H1 (cell line): ENCODE measurements around the gene EIF2S1. TPM values are rescaled to one million over a fixed set of nuclear protein-coding genes. Genes with fewer than 3 reads are reported as not detected.

Source experiments
- CTCF ChIA-PET: fragments of 300-600 bp; sonication (Branson Sonifier 250); formaldehyde crosslinking; loops from one replicate; lab custom pipeline; 2021; ENCODE audit not compliant: partially characterized antibody; lab: Charles Lee
- POLR2A ChIA-PET: fragments of 300-600 bp; sonication (Branson Sonifier 250); formaldehyde crosslinking; loops from one replicate; lab custom pipeline; 2021; ENCODE audit warnings: inconsistent platforms; ENCODE audit not compliant: partially characterized antibody; lab: Charles Lee
- DNase-seq, 2 experiments: peaks; one replicate each; pipeline versions ENCODE4 v3.0.0 to v3.0.0-alpha.2; 2010 to 2022; ENCODE audit warnings: low spot score in 2 of 2, low read depth in 1 of 2, mixed read lengths in 1 of 2
- FAIRE-seq: peaks from 2 replicates; lab custom pipeline; 2011; peaks lifted over from hg19 to GRCh38; lab: Jason Lieb, UNC
- H2AFZ ChIP-seq: 2 replicates; pipeline ENCODE4 v1.8.1; 2012; ENCODE audit warnings: low read length, inconsistent platforms
- H2AK5ac ChIP-seq: 2 replicates; pipeline ENCODE4 v1.6.1; 2013; ENCODE audit warnings: low read depth, low read length
- H2BK120ac ChIP-seq: replicated peaks from 2 replicates; pipeline ENCODE3; 2013; ENCODE audit warnings: low read depth, low read length, inconsistent platforms
- H2BK12ac ChIP-seq: 2 replicates; pipeline ENCODE4 v1.6.1; 2013; ENCODE audit warnings: low read depth, low read length
- H2BK15ac ChIP-seq: 2 replicates; pipeline ENCODE4 v1.6.1; 2013; ENCODE audit warnings: low read length
- H2BK20ac ChIP-seq: 2 replicates; pipeline ENCODE4 v1.6.1; 2013; ENCODE audit warnings: low read length
- H2BK5ac ChIP-seq: 2 replicates; pipeline ENCODE4 v1.6.1; 2013; ENCODE audit warnings: low read depth, low read length
- H3K14ac ChIP-seq: 2 replicates; pipeline ENCODE4 v1.6.1; 2013; ENCODE audit warnings: inconsistent platforms; ENCODE audit not compliant: insufficient read length
- H3K18ac ChIP-seq: 2 replicates; pipeline ENCODE4 v1.6.1; 2013; ENCODE audit warnings: low read length; ENCODE audit errors: extremely low read depth
- H3K23ac ChIP-seq: 2 replicates; pipeline ENCODE4 v1.6.1; 2013; ENCODE audit warnings: inconsistent platforms; ENCODE audit not compliant: insufficient read length
- H3K23me2 ChIP-seq: 2 replicates; pipeline ENCODE4 v1.6.1; 2013; ENCODE audit warnings: low read depth, low read length
- H3K27ac ChIP-seq: 2 replicates; pipeline ENCODE4 v1.6.1; 2011; ENCODE audit warnings: low read depth, low read length, inconsistent platforms
- H3K27me3 ChIP-seq, 4 experiments: replicated peaks in 1 of 4; 1 replicate in 1 of 4; 2 replicates in 3 of 4; pipeline versions ENCODE4 v1.6.1 to v1.8.1; 2011 to 2013; ENCODE audit warnings: low read length in 3 of 4, mild to moderate bottlenecking in 3 of 4, inconsistent platforms in 2 of 4, mixed read lengths in 2 of 4, moderate library complexity in 1 of 4; ENCODE audit not compliant: control insufficient read depth in 3 of 4, insufficient read depth in 3 of 4; ENCODE audit errors: extremely low read depth in 1 of 4
- H3K36me3 ChIP-seq, 4 experiments: 2 replicates each; pipeline versions ENCODE4 v1.6.1 to v1.8.1; 2011 to 2013; ENCODE audit warnings: mild to moderate bottlenecking in 4 of 4, low read length in 3 of 4, moderate library complexity in 2 of 4, control low read depth in 1 of 4, inconsistent platforms in 1 of 4; ENCODE audit not compliant: insufficient read depth in 4 of 4, control insufficient read depth in 2 of 4
- H3K4ac ChIP-seq: replicated peaks from 2 replicates; pipeline ENCODE3; 2013; ENCODE audit warnings: low read length, low read depth, mixed read lengths, inconsistent platforms; ENCODE audit not compliant: insufficient read length
- H3K4me1 ChIP-seq, 4 experiments: replicated peaks in 1 of 4; 1 replicate in 1 of 4; 2 replicates in 3 of 4; pipeline versions ENCODE4 v1.6.1 to v1.8.1; 2011 to 2013; ENCODE audit warnings: low read length in 3 of 4, inconsistent platforms in 2 of 4, mixed read lengths in 1 of 4; ENCODE audit not compliant: insufficient read depth in 4 of 4, control insufficient read depth in 3 of 4
- H3K4me2 ChIP-seq, 2 experiments: 2 replicates each; pipeline versions ENCODE4 v1.6.1 to v1.8.1; 2011 to 2013; ENCODE audit warnings: low read depth in 2 of 2, low read length in 2 of 2, control low read depth in 1 of 2, inconsistent platforms in 1 of 2, mild to moderate bottlenecking in 1 of 2; ENCODE audit not compliant: insufficient read depth in 1 of 2
- H3K4me3 ChIP-seq, 4 experiments: fragments of 200-600, 300-600 bp in 1 of 4; sonication (generic), shearing (Covaris generic), sonication (Bioruptor Twin) in 1 of 4; 2 replicates each; pipeline versions ENCODE4 v1.5.1 to v1.8.1; 2011 to 2016; ENCODE audit warnings: low read length in 4 of 4, low read depth in 3 of 4, control low read depth in 2 of 4, inconsistent platforms in 2 of 4, mild to moderate bottlenecking in 2 of 4, mixed read lengths in 1 of 4, moderate library complexity in 1 of 4; ENCODE audit not compliant: insufficient read depth in 2 of 4; ENCODE audit errors: extremely low read depth in 1 of 4
- H3K56ac ChIP-seq: replicated peaks from 2 replicates; pipeline ENCODE3; 2013; ENCODE audit warnings: low read depth, mild to moderate bottlenecking, mixed read lengths, low read length, inconsistent platforms; ENCODE audit not compliant: insufficient read length
- H3K79me1 ChIP-seq: 2 replicates; pipeline ENCODE4 v1.6.1; 2013; ENCODE audit warnings: low read depth, low read length, control low read depth
- H3K79me2 ChIP-seq, 2 experiments: 2 replicates each; pipeline versions ENCODE4 v1.6.1 to v1.8.1; 2012 to 2013; ENCODE audit warnings: low read length in 2 of 2, mild to moderate bottlenecking in 2 of 2, inconsistent platforms in 1 of 2; ENCODE audit not compliant: insufficient read depth in 2 of 2, control insufficient read depth in 1 of 2
- H3K9ac ChIP-seq, 4 experiments: replicated peaks in 1 of 4; 1 replicate in 1 of 4; 2 replicates in 3 of 4; pipeline versions ENCODE4 v1.6.1 to v1.8.1; 2011 to 2013; ENCODE audit warnings: low read depth in 3 of 4, low read length in 3 of 4, control low read depth in 2 of 4, mild to moderate bottlenecking in 2 of 4, moderate library complexity in 2 of 4, inconsistent platforms in 1 of 4; ENCODE audit errors: extremely low read depth in 1 of 4
- H3K9me3 ChIP-seq, 2 experiments: 2 replicates each; pipeline versions ENCODE4 v1.6.1 to v1.8.1; 2012 to 2013; ENCODE audit warnings: mild to moderate bottlenecking in 2 of 2, moderate library complexity in 2 of 2, control low read depth in 1 of 2, inconsistent platforms in 1 of 2, low read depth in 1 of 2, low read length in 1 of 2, mixed read lengths in 1 of 2; ENCODE audit not compliant: insufficient read depth in 2 of 2
- H4K20me1 ChIP-seq, 2 experiments: replicated peaks in 1 of 2; 2 replicates each; pipeline versions ENCODE3 to v1.8.1; 2011 to 2013; ENCODE audit warnings: inconsistent platforms in 2 of 2, low read length in 2 of 2, mild to moderate bottlenecking in 1 of 2; ENCODE audit not compliant: insufficient read depth in 2 of 2, control insufficient read depth in 1 of 2
- H4K5ac ChIP-seq: 2 replicates; pipeline ENCODE4 v1.6.1; 2013; ENCODE audit warnings: low read length, low read depth, mixed read lengths, inconsistent platforms; ENCODE audit not compliant: insufficient read length
- H4K8ac ChIP-seq: 2 replicates; pipeline ENCODE4 v1.8.0; 2013; ENCODE audit warnings: mild to moderate bottlenecking, moderate library complexity, low read length, inconsistent platforms; ENCODE audit not compliant: insufficient read depth; ENCODE audit errors: extremely low read depth
- H4K91ac ChIP-seq: replicated peaks from 2 replicates; pipeline ENCODE3; 2013; ENCODE audit warnings: low read length, mixed read lengths, inconsistent platforms; ENCODE audit not compliant: insufficient read length
- ASH2L ChIP-seq: fragments of 200-600, 300-600 bp; sonication (generic); IDR thresholded peaks from one replicate; pipeline ENCODE4 v1.7.1; 2017; ENCODE audit warnings: low read length
- BACH1 ChIP-seq: IDR thresholded peaks from 2 replicates; pipeline ENCODE4 v1.6.1; 2012; ENCODE audit warnings: low read length, improper control_type of control experiment
- E2F6 ChIP-seq: IDR thresholded peaks from 2 replicates; pipeline ENCODE4 v1.6.1; 2012; ENCODE audit warnings: inconsistent platforms
- EZH2 ChIP-seq: fragments of 200-600 bp; sonication (generic); IDR thresholded peaks from 2 replicates; pipeline ENCODE4 v1.7.1; 2012; ENCODE audit warnings: low read depth, mild to moderate bottlenecking, moderate library complexity, low read length, inconsistent platforms; ENCODE audit not compliant: severe bottlenecking
- HDAC2 ChIP-seq, 2 experiments: fragments of 300-600 bp in 1 of 2; sonication (generic) in 1 of 2; IDR thresholded peaks; 2 replicates each; pipeline ENCODE4 v1.6.1; 2011 to 2012; ENCODE audit warnings: low read depth in 2 of 2, low read length in 2 of 2, mild to moderate bottlenecking in 2 of 2, moderate library complexity in 2 of 2, borderline replicate concordance in 1 of 2, inconsistent platforms in 1 of 2
- SP4 ChIP-seq: IDR thresholded peaks from 2 replicates; pipeline ENCODE4 v1.6.1; 2012; ENCODE audit warnings: low read length, inconsistent platforms
- TAF1 ChIP-seq: IDR thresholded peaks from 2 replicates; pipeline ENCODE4 v1.6.1; 2011; ENCODE audit warnings: mild to moderate bottlenecking, low read depth, low read length
- TBP ChIP-seq: IDR thresholded peaks from 2 replicates; pipeline ENCODE4 v1.6.1; 2011; ENCODE audit warnings: low read depth, low read length, improper control_type of control experiment
- WGBS, 2 experiments: shearing (Covaris generic) in 1 of 2; methylation state at CpG; one replicate each; pipeline versions ENCODE4 v1.1.6 to v1.1.7; 2013 to 2015; ENCODE audit warnings: low lambda C conversion rate in 2 of 2, mixed read lengths in 2 of 2, inconsistent platforms in 1 of 2, low coverage in 1 of 2, missing lambda C conversion rate in 1 of 2; ENCODE audit not compliant: insufficient replicate concordance in 2 of 2, insufficient coverage in 1 of 2, insufficient read length in 1 of 2; ENCODE audit errors: extremely low coverage in 1 of 2, missing lambda C conversion rate in 1 of 2; 5-methylcytosine and 5-hydroxymethylcytosine counted together
- polyA plus RNA-seq, 7 experiments: library from polyadenylated mRNA; depleted of rRNA in 3 of 7; stranded (reverse) in 5 of 7; unstranded in 2 of 7; fragments of >200 nt in 5 of 7; fragments of 200-250 nt in 2 of 7; gene quantifications; 1 replicate in 5 of 7; 2 replicates in 1 of 7; 4 replicates in 1 of 7; pipeline versions ENCODE4 v1.2.1 to v1.2.3, GENCODE V29; 2011 to 2013; ENCODE audit warnings: missing spikeins in 2 of 7, mixed read lengths in 2 of 7
- total RNA-seq: library from RNA; stranded (reverse); fragmentation: NEBNext Ultra II Directional; extraction: Animal tissue kit (Norgen Biotek cat#: 25700); gene quantifications from 2 replicates; pipeline ENCODE4 v1.2.1, GENCODE V29; 2021
- TF ChIP-seq, protein P1 (sequence below): IDR thresholded peaks from 2 replicates; pipeline ENCODE4 v1.6.1; 2012; ENCODE audit warnings: low read length, inconsistent platforms

The EIF2S1 gene
- total and polyA plus RNA-seq, 2 of the 8 experiments (the other 6 are each of a cell fraction or from before 2014, with no cell fraction given), result 35.1 to 146 TPM

DNA sequence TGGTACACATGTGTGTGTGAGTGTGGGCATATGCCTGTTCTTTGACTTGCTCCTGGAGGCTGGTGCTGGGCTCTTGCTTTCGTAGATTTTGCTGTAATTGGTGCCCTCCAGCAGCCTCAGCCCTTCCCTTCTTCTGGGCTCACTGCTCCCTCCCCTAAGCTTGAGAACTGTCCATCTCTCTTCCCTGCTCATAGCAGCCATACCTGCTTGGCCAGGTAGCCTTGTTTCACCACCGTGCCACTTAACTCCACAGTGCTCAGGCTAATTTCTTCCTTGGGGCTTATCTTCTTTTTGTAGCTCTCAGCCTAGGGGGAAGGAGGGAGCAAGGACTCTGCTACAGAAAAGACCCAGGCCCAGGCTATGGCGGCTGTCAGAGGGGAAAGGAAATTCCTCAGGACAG is 32.0 kb downstream of the EIF2S1 start:
- Histone ChIP-seq H2BK12ac (no peak overlapping the region), H3K79me2 (no peaks in the 10 kb centered on the region), H4K5ac (no peak overlapping the region), H2BK20ac (no peak overlapping the region), H3K18ac (no peak overlapping the region), H2AFZ (no peak overlapping the region), H3K56ac (no peak overlapping the region), H2BK120ac (no peak overlapping the region), H3K23me2 (no peaks in the 10 kb centered on the region), H3K14ac (no peak overlapping the region), H4K20me1 (no peaks in the 10 kb centered on the region), H2BK15ac (no peak overlapping the region), H3K9ac (no peak overlapping the region), H3K4me3 (no peak overlapping the region), H4K8ac (0 out of 2 replicates have a peak overlapping the region, but pooled peaks have one; percentile 39), H3K27me3 (no peaks in the 10 kb centered on the region), H3K36me3 (no peaks in the 10 kb centered on the region), H3K27ac (no peak overlapping the region), H2AK5ac (no peak overlapping the region), H2BK5ac (no peak overlapping the region), H3K4me2 (no peak overlapping the region), H4K91ac (no peak overlapping the region), H3K9me3 (no peaks in the 10 kb centered on the region), H3K23ac (no peak overlapping the region), H3K4me1 (no peaks in the 10 kb centered on the region; a peak in 1 of 7 replicates), H3K79me1 (no peaks in the 10 kb centered on the region), H3K4ac (no peak overlapping the region)
- 92% methylated on average over 3 of the region's 3 CpGs; no CpG with 5 or more reads in 1 of the 2 experiments for WGBS, 2 experiments
- POLR2A ChIA-PET, result interaction anchor here (1.3 kb wide), 1 partner anchor 33 kb away, joined by 3 read pairs; the partner anchor contains the start of gene ATP6V1D
- CTCF ChIA-PET, result interaction anchor here (0.9 to 2.6 kb wide), 4 partner anchors 12 to 312 kb away, joined by 4 to 10 read pairs (median 6); no protein-coding TSS in a partner anchor
- DNase-seq (no peak), FAIRE-seq (no peak)
- no peak for TF ChIP-seq SP4
- no peak for TF ChIP-seq TBP
- TF ChIP-seq TAF1, result no peak
- no peak for TF ChIP-seq EZH2
- TF ChIP-seq, protein P1, sequence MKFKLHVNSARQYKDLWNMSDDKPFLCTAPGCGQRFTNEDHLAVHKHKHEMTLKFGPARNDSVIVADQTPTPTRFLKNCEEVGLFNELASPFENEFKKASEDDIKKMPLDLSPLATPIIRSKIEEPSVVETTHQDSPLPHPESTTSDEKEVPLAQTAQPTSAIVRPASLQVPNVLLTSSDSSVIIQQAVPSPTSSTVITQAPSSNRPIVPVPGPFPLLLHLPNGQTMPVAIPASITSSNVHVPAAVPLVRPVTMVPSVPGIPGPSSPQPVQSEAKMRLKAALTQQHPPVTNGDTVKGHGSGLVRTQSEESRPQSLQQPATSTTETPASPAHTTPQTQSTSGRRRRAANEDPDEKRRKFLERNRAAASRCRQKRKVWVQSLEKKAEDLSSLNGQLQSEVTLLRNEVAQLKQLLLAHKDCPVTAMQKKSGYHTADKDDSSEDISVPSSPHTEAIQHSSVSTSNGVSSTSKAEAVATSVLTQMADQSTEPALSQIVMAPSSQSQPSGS, result no peak
- no peak for TF ChIP-seq ASH2L
- no peak for TF ChIP-seq E2F6
- no peak for TF ChIP-seq BACH1
- no peak for TF ChIP-seq HDAC2 (IDR thresholded peaks at IDR 0.05; ENCODE audit: borderline replicate concordance in 1 of 2, low read depth in 2 of 2, low read length in 2 of 2)
